ENCODE measurements around the gene ZNF543.
"Not testable (repeated sequence)": the region's sequence is repeated elsewhere in the genome, so short reads cannot be mapped to it uniquely, and the experiment has no call there.

The ZNF543 gene

GRCh38 chr19:57363688-57364181, 43.5 kb downstream of the ZNF543 start:
- ChIA-PET CTCF (no interaction called here), POLR2A (interaction anchor here (1.0 kb wide), 1 partner anchor 173 kb away, joined by 3 read pairs; the partner anchor contains the start of gene ZNF264)
- DNase-seq (ENCODE audit: low read depth, low spot score) = no peak
- H3K4me3 ChIP-seq (ENCODE audit: low read depth, low read length) = peak overlapping the region; percentile 91
- no peak for TF ChIP-seq CTCF (IDR thresholded peaks at IDR 0.05; ENCODE audit: insufficient read depth, low read length, missing control alignments)

DNA sequence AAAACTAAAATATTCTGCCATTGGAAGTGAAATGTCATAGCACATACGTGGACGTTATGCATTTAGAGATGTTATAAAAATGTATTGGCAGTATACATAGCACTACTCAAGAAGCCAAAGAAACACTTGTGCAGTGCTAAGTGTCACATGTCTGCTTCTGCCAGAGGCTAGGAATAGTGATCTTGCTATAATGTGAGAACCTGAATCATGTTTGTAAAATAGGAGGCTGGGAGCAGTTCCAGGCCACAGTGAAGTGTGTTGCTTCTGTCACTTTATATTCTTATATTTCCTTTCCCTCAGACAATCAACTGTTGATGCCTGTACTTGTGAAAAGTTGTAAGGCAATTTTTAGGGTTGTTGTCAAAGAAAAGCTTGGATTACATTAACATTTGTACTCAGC, 46.5 kb downstream of the ZNF543 start:
- TF ChIP-seq CTCF (IDR thresholded peaks at IDR 0.05; ENCODE audit: insufficient read depth, low read length, missing control alignments) = no peak
- POLR2A ChIA-PET = no interaction called here
- CTCF ChIA-PET = interaction anchor here (1.3 kb wide), 1 partner anchor 10 kb away, joined by 5 read pairs; no protein-coding TSS in a partner anchor
- no peak overlapping the region for H3K4me3 ChIP-seq (ENCODE audit: low read depth, low read length)
- no peak for DNase-seq (ENCODE audit: low read depth, low spot score)

- ChIA-PET POLR2A (no interaction called here), CTCF (no interaction called here)
- H3K4me3 ChIP-seq (ENCODE audit: low read depth, low read length) = no peak overlapping the region
- DNase-seq (ENCODE audit: low read depth, low spot score) = no peak
- TF ChIP-seq CTCF (IDR thresholded peaks at IDR 0.05; ENCODE audit: insufficient read depth, low read length, missing control alignments) = no peak
These were observed 53.9 kb downstream of the ZNF543 start for GRCh38 chr19:57374179-57374578.

DNA sequence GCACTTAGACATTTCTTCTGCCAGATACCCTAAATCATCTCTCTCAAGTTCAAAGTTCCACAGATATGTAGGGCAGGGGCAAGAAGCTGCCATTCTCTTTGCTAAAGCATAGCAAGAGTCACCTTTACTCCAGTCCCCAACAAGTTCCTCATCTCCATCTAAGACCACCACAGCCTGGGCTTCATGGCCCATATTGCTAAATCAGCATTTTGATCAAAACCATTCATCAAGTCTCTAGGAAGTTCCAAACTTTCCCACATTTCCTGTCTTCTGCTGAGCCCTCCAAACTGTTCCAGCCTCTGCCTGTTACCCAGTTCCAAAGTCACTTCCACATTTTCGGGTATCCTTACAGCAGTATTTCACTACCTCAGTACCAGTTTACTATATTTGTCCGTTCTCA, 54.4 kb downstream of the ZNF543 start:
- CTCF ChIA-PET; POLR2A ChIA-PET; DNase-seq (ENCODE audit: low read depth, low spot score); H3K4me3 ChIP-seq (ENCODE audit: low read depth, low read length): not testable (repeated sequence)

GRCh38 chr19:57376151-57376550, 55.9 kb downstream of the ZNF543 start:
- DNase-seq (ENCODE audit: low read depth, low spot score) = no peak
- no peak for TF ChIP-seq CTCF (IDR thresholded peaks at IDR 0.05; ENCODE audit: insufficient read depth, low read length, missing control alignments)
- CTCF ChIA-PET = no interaction called here
- POLR2A ChIA-PET = no interaction called here
- no peak overlapping the region for H3K4me3 ChIP-seq (ENCODE audit: low read depth, low read length)

DNA sequence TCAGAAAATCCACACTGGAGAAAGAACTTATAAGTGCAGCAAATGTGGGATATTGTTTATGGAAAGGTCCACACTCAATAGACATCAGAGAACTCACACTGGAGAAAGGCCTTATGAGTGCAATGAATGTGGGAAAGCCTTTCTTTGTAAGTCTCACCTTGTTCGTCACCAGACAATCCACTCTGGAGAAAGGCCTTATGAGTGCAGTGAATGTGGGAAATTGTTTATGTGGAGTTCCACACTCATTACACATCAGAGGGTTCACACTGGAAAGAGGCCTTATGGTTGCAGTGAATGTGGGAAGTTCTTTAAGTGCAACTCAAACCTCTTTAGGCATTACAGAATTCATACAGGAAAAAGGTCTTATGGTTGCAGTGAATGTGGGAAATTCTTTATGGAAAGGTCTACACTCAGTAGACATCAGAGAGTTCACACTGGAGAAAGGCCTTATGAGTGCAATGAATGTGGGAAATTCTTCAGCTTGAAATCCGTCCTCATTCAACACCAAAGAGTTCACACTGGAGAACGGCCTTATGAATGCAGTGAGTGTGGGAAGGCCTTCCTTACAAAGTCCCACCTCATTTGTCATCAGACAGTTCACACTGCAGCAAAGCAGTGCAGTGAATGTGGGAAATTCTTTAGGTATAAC, 57.4 kb downstream of the ZNF543 start:
- POLR2A ChIA-PET = no interaction called here
- CTCF ChIA-PET = interaction anchor here (1.0 kb wide), 1 partner anchor 10 kb away, joined by 5 read pairs; no protein-coding TSS in a partner anchor

More for the DNA sequence above, 57.4 kb downstream of the ZNF543 start:
- no peak overlapping the region for H3K4me3 ChIP-seq (ENCODE audit: low read depth, low read length)
- TF ChIP-seq CTCF (IDR thresholded peaks at IDR 0.05; ENCODE audit: insufficient read depth, low read length, missing control alignments) = no peak
- DNase-seq (ENCODE audit: low read depth, low spot score) = no peak

All from AG04449 (cell line).